Caco-2 (cell line): Measurements from ENCODE around the gene GGCX. TPM values are rescaled to one million over a fixed set of nuclear protein-coding genes. Genes with fewer than 3 reads are reported as not detected.

Experiments
- BruUV-seq: library from RNA; stranded (reverse); fragments of 400-500 nt; replicated peaks from 2 replicates; lab custom pipeline; 2021; lab: Mats Ljungman, UMichigan
- CTCF ChIA-PET: fragments of 300-600 bp; sonication (Branson Sonifier 250); formaldehyde crosslinking; loops from one replicate; lab custom pipeline; 2022; ENCODE audit warnings: antibody characterized with exemption; lab: Charles Lee
- POLR2A ChIA-PET: fragments of 300-600 bp; sonication (Branson Sonifier 250); formaldehyde crosslinking; loops from one replicate; lab custom pipeline; 2022; ENCODE audit warnings: antibody characterized with exemption; lab: Charles Lee
- DNase-seq, 2 experiments: peaks; one replicate each; pipeline versions ENCODE4 v3.0.0 to v3.0.0-alpha.2; 2020 to 2022
- H3K27me3 ChIP-seq: replicated peaks from 2 replicates; pipeline ENCODE4 v1.6.0; 2011; ENCODE audit warnings: low read length; ENCODE audit not compliant: control insufficient read depth, insufficient read depth
- H3K36me3 ChIP-seq: 2 replicates; pipeline ENCODE4 v1.5.1; 2011; ENCODE audit warnings: low read length; ENCODE audit not compliant: control insufficient read depth, insufficient read depth
- H3K4me1 ChIP-seq: fragments of 250-450 bp; sonication (Bioruptor Pico); 2 replicates; pipeline ENCODE4 v1.5.1; 2020; ENCODE audit warnings: mild to moderate bottlenecking
- H3K4me3 ChIP-seq: 2 replicates; pipeline ENCODE4 v1.5.1; 2011; ENCODE audit warnings: low read depth, mild to moderate bottlenecking, control low read depth, low read length
- H3K9me3 ChIP-seq: fragments of 250-450 bp; sonication (Bioruptor Pico); 2 replicates; pipeline ENCODE4 v1.5.1; 2020; ENCODE audit warnings: mild to moderate bottlenecking, moderate library complexity
- H3K27ac Mint-ChIP-seq: one replicate; pipeline ENCODE4 v1.8.0; 2022; ENCODE audit warnings: mixed read lengths; ENCODE audit not compliant: unreplicated experiment
- H3K27me3 Mint-ChIP-seq: one replicate; pipeline ENCODE4 v1.8.0; 2022; ENCODE audit warnings: mixed read lengths; ENCODE audit not compliant: insufficient read depth, unreplicated experiment
- H3K36me3 Mint-ChIP-seq: one replicate; pipeline ENCODE4 v1.8.0; 2022; ENCODE audit warnings: mild to moderate bottlenecking, mixed read lengths; ENCODE audit not compliant: insufficient read depth, unreplicated experiment
- H3K4me1 Mint-ChIP-seq: one replicate; pipeline ENCODE4 v1.8.0; 2022; ENCODE audit warnings: low read depth, mixed read lengths; ENCODE audit not compliant: unreplicated experiment
- H3K4me3 Mint-ChIP-seq: one replicate; pipeline ENCODE4 v1.8.0; 2022; ENCODE audit warnings: mild to moderate bottlenecking, moderate library complexity, mixed read lengths; ENCODE audit not compliant: unreplicated experiment
- H3K9me3 Mint-ChIP-seq: one replicate; pipeline ENCODE4 v1.8.0; 2022; ENCODE audit warnings: mixed read lengths; ENCODE audit not compliant: unreplicated experiment
- intact Hi-C: fragments of 100-400 bp; cut with micrococcal nuclease; formaldehyde crosslinking; loops from one replicate; pipeline ENCODE4 v1.10.0; 2022; ENCODE audit not compliant: unreplicated experiment
- total RNA-seq: library from RNA; stranded (reverse); gene quantifications from 2 replicates; pipeline ENCODE4 v1.2.3, GENCODE V29; 2022
- TF ChIP-seq, protein P1 (sequence below), 2 experiments: fragments of 200-600 bp in 1 of 2; IDR thresholded peaks; 1 replicate in 1 of 2; 2 replicates in 1 of 2; pipeline versions ENCODE4 v1.5.1 to v1.8.0; 2011 to 2022; ENCODE audit warnings: antibody characterized with exemption in 1 of 2, control low read depth in 1 of 2, inconsistent platforms in 1 of 2, low read depth in 1 of 2, low read length in 1 of 2, mild to moderate bottlenecking in 1 of 2, moderate library complexity in 1 of 2; ENCODE audit not compliant: insufficient read depth in 1 of 2, severe bottlenecking in 1 of 2, unreplicated experiment in 1 of 2

The GGCX gene
- total RNA-seq, 1 experiment from 2014 or later, result 96.8 TPM

DNA sequence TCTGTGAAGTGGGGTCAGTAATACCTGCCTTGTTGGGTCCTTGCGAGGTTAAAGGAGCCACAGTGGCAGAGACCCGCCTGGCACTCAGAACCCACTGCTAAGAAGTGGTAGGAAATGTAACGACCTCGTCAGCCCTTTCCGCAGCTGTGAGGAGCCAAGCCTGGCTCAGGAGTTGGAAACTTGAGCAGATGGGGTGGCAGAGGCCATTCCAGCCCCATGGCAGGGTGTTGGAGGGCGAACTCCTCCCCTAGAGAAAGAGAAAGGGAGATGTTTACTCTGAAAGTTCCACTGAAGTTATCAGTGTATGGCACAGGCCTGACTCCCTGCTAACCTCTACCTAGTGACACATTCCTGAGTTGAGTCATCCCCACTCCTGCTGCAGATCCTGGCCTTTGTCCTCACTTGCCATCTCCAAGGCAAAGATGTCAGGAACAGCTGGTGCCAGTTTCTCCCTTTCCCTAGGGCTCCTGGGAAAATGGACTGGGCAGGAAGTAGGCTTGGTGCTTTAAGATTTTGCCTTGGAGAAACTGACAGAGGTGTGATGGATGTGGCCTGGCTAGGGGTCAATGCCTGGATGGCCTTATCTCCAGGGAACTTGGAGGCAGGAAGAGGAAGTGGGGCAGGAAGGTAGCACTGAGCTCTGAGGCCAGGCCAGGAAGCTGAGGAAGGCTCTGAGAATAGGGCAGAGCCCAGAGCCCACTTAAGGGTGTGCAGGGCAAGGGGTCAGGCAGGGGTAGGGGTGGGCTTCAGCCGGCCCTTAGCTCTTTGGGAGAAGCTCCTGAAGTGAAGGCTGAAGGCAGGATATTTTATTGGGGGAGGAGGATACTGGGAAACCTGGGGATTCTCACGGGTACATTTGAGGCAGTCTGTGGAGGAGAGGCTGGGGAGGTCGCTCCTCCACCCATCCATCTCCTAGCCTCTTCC is 23.8 kb upstream of the GGCX start:
- Mint-ChIP-seq H3K36me3 (peaks cover 31% of the 10 kb centered on the region), H3K4me3 (peak overlapping the region; percentile 76), H3K4me1 (peaks cover 34% of the 10 kb centered on the region), H3K27me3 (peaks cover 10% of the 10 kb centered on the region), H3K27ac (peak overlapping the region; percentile 83), H3K9me3 (no peaks in the 10 kb centered on the region)
- POLR2A ChIA-PET, result interaction anchor here (0.6 to 1.2 kb wide), 5 partner anchors 10 to 523 kb away, joined by 3 to 8 read pairs (median 6); partner anchors contain the start of genes C2orf68, GGCX and RNF181
- BruUV-seq, result TSS peak; percentile 38
- peak; percentile 79 to 90 for DNase-seq
- Histone ChIP-seq H3K4me1 (peaks cover 27% of the 10 kb centered on the region), H3K4me3 (peak overlapping the region; percentile 47), H3K36me3 (no peaks in the 10 kb centered on the region; the same call in 1 of the 2 replicates), H3K9me3 (no peaks in the 10 kb centered on the region), H3K27me3 (no peaks in the 10 kb centered on the region)
- TF ChIP-seq, protein P1, sequence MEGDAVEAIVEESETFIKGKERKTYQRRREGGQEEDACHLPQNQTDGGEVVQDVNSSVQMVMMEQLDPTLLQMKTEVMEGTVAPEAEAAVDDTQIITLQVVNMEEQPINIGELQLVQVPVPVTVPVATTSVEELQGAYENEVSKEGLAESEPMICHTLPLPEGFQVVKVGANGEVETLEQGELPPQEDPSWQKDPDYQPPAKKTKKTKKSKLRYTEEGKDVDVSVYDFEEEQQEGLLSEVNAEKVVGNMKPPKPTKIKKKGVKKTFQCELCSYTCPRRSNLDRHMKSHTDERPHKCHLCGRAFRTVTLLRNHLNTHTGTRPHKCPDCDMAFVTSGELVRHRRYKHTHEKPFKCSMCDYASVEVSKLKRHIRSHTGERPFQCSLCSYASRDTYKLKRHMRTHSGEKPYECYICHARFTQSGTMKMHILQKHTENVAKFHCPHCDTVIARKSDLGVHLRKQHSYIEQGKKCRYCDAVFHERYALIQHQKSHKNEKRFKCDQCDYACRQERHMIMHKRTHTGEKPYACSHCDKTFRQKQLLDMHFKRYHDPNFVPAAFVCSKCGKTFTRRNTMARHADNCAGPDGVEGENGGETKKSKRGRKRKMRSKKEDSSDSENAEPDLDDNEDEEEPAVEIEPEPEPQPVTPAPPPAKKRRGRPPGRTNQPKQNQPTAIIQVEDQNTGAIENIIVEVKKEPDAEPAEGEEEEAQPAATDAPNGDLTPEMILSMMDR (IDR thresholded peaks at IDR 0.05; ENCODE audit: insufficient read depth in 1 of 2, low read depth in 1 of 2, low read length in 1 of 2, severe bottlenecking in 1 of 2, unreplicated experiment in 1 of 2), result no peak
- CTCF ChIA-PET, result interaction anchor here (0.6 to 1.0 kb wide), 2 partner anchors 13 to 148 kb away, joined by 3 to 9 read pairs; no protein-coding TSS in a partner anchor
- intact Hi-C loops, result loop anchor here (1.0 kb wide), 4 partner anchors 8 to 24 kb away; partner anchors contain the start of genes GGCX, RNF181, TMEM150A and VAMP8

DNA sequence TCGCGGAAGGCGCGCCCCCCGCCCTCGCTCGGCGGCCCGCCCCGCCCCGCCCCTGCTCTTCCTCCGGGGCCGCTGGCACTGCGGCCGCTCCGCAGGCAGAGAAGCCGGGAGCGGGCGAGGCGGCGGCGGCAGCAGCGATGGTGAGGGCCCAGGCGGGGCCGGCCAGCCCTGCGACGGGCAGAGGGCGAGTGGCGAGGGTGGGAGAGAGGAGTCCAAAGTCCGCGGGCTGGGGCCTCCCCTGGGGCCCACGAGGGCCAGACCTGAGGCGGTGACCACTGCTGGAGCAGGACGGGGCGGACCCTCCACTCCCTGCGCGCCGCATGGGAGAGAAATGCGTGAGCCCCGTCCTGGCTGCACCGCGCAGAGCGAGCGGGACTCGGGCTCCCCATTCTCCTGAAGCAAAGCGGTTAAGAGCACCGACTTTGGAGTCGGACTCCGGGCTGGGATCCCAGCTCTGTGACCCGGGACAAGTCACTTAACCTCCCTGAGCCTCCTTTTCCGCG is 23.1 kb upstream of the GGCX start, which contains the start of gene VAMP5:
Gene VAMP5 (plus strand): TSS at position 78 of the 503 bp plus-strand sequence. CDS start 60 bp downstream, at position 138.
- intact Hi-C loops, result no loop called here
- peaks cover 31% of the 10 kb centered on the region for H3K36me3 Mint-ChIP-seq
- BruUV-seq, result no TSS peak
- peaks cover 27% of the 10 kb centered on the region for H3K4me1 ChIP-seq
- CTCF ChIA-PET, result no interaction called here
- H3K4me3 Mint-ChIP-seq, result peak within 1 kb of the TSS; percentile 76
- no peaks in the 10 kb centered on the region for H3K27me3 ChIP-seq
- no peaks in the 10 kb centered on the region for H3K9me3 ChIP-seq
- peak within 1 kb of the TSS; percentile 83 for H3K27ac Mint-ChIP-seq
- peaks cover 30% of the 10 kb centered on the region for H3K4me1 Mint-ChIP-seq
- TF ChIP-seq, protein P1 (IDR thresholded peaks at IDR 0.05; ENCODE audit: insufficient read depth in 1 of 2, low read depth in 1 of 2, low read length in 1 of 2, severe bottlenecking in 1 of 2, unreplicated experiment in 1 of 2), result no peak
- peaks cover 10% of the 10 kb centered on the region for H3K27me3 Mint-ChIP-seq
- POLR2A ChIA-PET, result interaction anchor here (0.6 to 1.2 kb wide), 3 partner anchors 11 to 523 kb away, joined by 6 to 8 read pairs (median 8); partner anchors contain the start of genes GGCX and RNF181
- peak within 1 kb of the TSS; percentile 47 for H3K4me3 ChIP-seq
- H3K9me3 Mint-ChIP-seq, result no peaks in the 10 kb centered on the region
- no peaks in the 10 kb centered on the region; the same call in 1 of the 2 replicates for H3K36me3 ChIP-seq
- DNase-seq, result peak; percentile 79 to 85
